ENCODE measurements around the gene DPYSL5.

- TF ChIP-seq CTCF (IDR thresholded peaks at IDR 0.05; ENCODE audit: insufficient read depth, low read depth, low read length), result no peak
- no peak for TF ChIP-seq EZH2 (IDR thresholded peaks at IDR 0.05; ENCODE audit: insufficient read depth, low read length)
These were observed 25.1 kb upstream of the DPYSL5 start for GRCh38 chr2:26822877-26823276.

Measured in astrocyte (in vitro differentiated cells and primary cell).